ENCODE results near the gene KIR3DL3.

- TF ChIP-seq CTCF (IDR thresholded peaks at IDR 0.05) (no peak), EZH2 (IDR thresholded peaks at IDR 0.05; ENCODE audit: borderline replicate concordance, insufficient read depth, low read depth, low read length, poor library complexity, severe bottlenecking) (no peak)
These were observed 14.5 kb downstream of the KIR3DL3 start for GRCh38 chr19:54738715-54739114.

Data from B cell (primary cell).